GM10847 (cell line): Measurements from ENCODE around the gene TGFBR3.

ENCODE experiments used
- POLR2A ChIP-seq: IDR thresholded peaks from 2 replicates; pipeline ENCODE4 v1.6.1; 2011; ENCODE audit not compliant: insufficient read length; ENCODE audit errors: extremely low read depth

The TGFBR3 gene

DNA sequence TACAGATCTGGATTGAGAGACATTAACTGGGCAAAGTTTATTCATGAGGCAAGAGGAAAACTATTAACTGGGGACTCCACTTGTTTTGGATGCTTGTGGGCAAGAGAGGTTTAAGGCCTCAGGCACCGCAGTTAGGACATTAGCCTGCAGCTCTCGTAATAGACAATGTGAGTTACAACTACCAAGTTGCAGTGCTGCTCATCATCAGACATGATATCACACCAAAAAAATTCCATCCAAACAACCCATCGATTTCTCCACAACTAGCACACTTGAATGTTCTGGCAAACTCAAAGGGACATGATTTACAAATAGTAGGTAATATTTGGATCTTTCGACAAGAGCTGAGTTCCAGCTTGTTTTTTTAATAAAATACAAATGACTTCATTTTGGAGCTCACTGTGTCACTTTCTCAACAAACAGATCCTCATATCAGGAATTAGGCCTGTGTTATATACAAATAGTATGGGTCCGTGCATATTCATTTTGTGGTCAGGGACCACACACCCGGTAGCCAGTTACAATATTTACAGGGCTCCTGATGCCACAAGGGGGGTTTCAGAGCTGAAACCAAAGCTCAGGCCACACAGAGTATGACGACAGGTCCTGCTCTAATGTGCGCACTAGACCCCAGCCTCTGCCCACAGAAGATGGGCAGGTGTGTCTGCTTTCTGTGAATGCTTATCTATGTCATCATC is 128.0 kb downstream of the TGFBR3 start:
- TF ChIP-seq POLR2A: no peak

DNA sequence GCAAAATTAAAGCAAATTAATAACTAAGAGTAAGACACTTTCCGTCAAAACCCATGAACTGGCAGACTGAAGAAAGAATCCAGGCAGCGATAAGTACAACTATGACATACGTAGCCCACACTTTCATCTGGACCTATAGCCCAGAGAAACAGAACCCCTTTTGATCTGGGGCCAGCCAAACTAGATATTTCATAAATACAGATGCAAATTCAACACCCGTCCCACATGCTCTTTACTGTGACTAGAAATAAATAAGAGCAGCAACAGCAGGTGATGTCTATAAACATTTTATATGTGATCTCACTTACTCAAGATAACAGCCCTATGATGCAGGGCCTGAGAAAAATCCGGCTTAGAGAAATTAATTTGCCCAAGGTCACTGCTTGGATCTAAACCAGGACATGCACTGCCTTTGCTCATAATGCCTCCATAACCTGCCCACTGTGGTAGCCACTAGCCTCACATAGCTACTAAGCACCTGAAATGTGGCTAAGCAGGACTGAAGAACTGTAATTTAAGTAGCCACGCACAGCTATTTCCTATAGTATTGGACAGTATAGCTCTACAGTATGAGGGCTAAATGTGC is 130.2 kb downstream of the TGFBR3 start:
- no peak for TF ChIP-seq POLR2A

DNA sequence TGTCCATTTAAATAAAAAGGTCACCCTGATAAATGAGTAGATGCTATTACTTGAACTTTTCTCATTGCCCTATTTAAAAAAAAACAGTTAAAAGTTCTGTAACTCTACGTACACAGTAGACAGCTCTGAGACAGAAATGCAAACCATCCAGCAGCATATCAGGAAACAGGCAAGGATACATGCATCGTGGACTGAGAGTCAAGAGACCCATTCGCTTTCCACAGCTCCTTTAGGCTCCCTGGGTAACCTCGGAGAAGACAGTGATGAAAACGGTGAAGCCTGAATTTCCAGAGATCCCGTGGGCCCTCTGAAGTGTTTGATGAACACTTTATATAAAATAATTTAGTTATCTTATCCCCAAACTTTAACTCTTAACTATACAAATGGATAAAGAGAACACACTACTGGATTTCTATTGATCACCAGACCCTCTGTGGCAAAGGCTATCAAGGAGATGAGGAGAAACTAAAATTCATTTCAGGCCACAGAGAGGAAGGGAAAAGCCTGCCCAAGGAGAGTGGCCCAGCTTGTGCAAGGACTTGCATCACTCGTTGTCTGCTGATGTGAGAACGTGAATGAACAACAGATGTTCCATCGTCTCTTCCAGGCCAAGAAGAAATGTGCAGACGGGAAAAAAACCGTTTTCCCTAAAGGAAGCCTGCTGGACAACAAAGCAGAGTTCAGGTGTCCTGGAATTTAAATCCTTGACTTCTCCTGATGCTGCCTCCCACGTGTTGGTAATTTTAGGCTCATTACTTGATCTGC is 131.0 kb downstream of the TGFBR3 start:
- no peak for TF ChIP-seq POLR2A

DNA sequence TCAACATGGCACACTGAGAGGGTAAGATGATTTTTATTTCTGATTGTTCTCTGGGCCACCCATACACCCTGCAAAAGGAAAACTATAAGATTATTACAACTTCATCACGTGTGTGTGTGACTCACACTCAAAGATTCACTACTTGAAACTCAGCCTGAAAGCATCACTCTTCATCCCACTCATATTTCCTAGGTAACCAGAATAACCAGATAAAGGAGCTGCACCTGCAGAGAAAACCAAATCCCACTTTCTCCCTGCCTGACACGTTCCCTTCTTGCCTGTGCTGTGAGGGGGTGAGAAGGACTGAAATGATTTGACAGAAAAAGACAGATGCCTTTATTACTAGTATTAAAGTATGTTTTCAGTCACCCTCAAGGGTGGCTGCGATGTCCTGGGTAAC is 131.6 kb downstream of the TGFBR3 start:
- TF ChIP-seq POLR2A: no peak

DNA sequence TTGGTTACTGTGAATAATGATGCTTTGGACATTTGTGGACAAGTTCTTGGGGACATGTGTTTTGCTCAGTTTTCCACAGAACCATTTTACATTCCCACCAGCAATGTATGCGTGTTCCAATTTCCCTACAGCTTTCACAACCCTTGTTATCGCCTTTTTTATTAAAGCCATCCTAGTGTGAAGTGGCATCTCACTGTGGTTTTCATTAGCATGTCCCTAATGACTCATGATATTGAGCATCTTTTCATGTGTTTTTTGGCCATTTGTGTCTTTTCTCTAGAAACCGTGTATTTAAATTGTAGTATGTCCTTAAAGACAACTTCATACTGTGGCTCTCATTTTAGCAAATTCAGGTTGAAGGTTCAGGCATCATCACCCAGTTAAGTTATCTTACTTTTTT is 132.1 kb downstream of the TGFBR3 start:
- no peak for TF ChIP-seq POLR2A

DNA sequence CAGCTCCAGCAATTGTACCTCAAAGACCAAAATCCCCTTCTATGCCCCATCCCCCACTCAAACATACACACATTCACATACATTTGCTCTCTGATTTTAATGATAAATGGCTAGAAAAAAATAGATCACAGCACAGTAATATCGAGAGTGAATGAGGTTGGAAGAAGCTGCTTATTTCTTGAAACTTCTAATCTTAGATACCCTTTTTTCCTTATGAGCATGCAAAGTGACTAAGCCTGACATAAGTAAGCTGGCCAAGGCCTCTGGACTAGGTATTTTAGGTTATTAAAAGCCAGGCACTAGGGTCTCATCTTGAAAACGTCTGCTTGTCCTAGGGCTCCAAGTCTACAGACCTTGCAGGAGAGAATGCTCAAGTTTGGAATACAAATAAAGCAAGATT is 133.6 kb downstream of the TGFBR3 start:
- no peak for TF ChIP-seq POLR2A

DNA sequence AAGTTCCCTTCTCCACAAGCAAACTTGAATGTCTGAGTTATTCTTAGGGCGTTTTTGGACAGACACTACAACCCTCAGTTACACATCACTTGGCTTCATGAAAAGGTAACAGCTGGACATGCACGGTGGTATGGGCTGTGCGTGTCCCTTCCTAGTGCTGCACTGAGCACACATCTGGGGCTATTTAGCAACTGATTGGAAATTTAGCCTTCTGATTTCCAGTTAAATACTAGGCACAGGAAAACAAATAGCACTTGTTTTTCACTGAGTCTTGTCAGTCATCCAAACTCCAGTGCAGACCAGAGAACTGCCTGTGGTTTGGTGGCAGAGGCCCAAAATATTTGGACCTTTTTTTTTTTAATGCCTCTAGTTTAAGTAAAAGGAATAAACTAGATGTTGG is 134.7 kb downstream of the TGFBR3 start:
- TF ChIP-seq POLR2A: no peak

DNA sequence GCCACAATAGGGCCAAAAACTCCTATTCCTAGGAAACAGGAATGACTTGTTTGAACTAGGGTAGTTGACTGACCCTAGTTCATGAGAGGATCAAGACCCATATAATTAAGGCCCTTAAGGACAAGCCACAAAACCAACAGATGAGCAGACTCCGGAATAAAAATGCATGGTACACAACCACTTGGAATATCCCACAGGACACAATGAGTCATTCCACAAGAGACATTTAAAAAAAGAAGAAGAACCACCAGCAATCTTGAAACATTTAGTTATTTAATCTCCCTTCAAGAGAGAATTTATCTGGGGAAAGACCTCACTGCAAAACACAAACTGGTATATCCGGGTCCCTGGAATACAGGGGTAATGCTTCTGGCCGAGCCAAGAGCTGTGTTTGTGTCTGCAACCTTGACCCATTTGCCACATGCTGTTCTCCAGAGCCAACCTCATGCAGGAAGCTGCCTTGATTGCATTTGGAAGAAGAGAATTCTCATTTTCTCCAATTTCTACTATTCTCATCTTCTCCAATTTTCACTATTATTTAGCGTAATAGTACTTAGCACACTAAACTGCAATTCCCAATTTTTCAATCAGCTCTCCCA is 135.5 kb downstream of the TGFBR3 start:
- TF ChIP-seq POLR2A: no peak

DNA sequence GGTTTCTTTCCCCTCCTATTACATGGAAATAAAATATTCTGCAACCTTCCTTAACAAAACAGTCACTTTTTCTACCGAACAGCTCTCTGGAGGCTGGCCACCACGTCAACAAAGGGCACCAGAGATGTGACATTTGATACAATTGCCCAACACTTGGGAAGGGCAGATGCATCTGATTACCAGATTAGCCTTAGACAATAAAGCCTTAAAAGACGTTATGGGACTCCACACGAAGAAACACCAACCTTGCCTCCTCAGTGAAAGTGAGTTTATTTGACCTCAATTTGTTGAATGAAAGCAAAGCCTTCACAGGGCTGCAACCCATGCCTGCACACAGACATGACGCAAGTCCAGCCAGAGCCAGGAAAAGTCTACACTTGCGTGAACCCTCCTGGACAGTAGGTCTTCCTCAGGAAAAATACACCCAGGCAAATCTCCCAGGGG is 136.1 kb downstream of the TGFBR3 start:
- TF ChIP-seq POLR2A: no peak

DNA sequence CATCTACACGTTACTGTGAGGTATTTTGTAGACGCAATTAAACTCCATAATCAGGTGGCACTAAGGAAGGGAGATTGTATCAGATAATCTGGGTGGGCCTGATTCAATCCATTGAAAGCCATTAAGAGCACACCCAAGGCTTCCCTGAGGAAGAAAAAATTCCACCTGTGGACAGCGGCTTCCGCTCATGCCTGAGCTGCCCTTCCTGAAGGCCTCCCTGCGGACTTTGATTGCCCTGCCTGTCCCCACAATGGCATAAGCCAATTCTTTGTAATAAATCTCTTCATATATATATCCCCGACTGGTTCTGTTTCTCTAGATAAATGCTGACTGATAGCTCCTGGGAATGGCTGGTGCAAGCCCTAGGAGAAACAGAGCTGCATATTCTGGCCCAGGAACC is 138.3 kb downstream of the TGFBR3 start:
- TF ChIP-seq POLR2A: no peak

DNA sequence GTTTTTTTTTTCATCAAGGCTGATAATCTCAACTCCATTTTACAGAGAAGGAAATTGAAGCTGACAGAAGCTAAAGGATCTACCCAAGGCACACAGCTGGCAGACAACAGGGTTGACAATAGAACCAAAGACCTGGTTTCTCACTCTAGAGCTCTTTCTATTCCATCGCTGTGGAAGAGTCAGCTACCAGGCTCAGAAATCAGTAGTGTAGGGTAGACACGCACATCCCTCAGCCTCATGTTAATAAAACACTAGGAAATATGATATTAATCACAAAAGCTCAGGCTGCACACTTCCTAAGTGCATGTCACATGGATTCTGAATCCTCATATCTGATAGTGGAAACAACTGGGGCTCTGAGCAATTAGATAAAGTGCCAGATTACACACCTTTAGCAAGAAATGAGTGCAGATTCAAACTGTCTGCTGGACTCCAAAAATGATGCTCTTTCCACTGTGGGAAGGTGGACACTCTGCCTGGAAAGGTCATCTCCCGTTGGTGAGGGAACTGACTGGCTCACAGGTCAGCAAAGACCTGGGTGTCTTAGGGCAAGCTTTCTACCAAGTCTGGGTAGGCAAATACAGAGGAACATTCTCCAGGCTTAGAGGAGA is 139.1 kb downstream of the TGFBR3 start:
- no peak for TF ChIP-seq POLR2A

DNA sequence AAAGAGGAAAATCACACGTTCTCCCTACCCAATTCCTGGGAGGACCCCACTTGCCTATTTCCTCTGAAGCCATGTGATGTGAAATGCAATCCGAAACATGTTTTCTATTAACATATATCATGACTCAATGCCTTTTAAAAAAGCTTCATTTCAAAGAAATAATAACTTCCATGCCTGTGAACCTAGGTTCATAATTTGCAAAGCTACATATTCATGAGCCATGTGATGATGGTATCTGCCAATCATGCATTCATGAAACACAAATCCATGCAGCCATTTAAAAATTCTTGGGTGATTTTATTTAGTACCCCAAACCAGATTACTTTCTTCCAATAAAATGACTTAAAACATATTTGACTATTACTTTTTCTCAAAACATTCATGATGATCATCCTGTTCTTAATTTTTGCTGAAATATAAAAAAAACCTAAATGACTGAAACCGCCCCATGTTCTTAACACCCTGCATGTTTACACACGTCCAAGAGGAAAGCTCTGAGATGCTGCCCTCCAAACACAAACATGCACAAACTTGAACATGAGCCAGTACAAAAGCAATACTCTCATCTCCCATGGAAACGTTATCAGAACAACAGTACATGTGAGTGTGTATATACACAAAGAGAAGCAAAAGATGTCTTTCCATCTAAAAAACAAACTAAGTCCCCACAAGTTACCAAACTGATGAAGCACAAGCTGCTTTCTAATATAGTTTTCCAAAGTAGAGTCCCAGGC is 140.1 kb downstream of the TGFBR3 start:
- TF ChIP-seq POLR2A: no peak

DNA sequence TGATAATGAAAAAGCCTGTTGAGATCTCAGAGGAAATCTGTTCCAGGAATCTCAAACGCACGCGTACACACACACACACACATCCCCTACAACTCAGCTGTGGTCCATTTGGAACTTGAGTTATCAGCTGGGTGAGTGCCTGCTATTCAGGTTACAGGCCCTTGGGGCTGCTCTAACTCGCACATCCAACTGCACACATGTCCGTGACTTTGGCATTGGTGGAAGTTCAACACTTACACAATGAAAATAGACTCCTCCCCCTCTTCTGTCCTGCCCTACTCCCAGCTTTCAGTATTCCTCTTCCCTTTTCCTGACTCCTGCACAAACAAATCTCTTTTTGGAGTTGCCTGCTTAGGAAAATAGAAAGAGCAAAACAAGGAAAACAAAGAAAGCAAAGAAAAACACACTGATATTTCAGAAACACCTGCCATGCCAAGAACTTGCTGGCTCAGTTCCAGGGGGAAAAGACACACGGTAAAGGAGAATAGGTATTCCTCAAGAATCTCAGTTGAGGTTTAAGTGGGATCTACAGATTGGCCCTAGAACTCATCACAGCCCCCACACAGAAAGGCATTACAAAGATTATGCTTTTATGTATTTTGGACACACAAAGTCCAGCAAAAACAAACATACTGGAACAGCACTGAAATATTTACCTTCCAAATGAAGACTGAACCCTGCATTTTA is 140.9 kb downstream of the TGFBR3 start:
- TF ChIP-seq POLR2A: no peak

DNA sequence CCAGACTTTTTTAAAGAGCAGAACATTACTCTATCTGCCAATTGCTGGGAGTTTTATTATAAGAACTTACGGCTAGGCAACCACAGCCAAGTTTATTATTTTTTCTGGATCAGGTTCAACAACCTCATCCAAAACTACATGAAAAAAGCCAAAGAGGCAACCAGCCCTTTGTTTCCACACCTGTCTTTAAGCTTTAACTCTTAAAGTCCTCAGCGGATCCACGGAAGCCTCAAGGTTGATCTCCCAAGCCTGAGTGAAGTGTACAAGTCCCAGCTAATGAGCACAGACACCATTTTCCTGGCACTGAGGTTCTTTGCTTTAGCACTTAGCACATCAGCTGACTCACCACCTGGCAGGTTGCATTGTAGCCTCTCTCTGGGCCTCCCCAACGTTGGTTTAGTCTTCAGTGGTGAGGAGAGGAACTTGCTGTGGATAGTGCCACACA is 143.1 kb downstream of the TGFBR3 start:
- TF ChIP-seq POLR2A: no peak
